Ovary (tissue), 9 donors: ENCODE results near the gene RASGEF1B. TPM values are rescaled to one million over a fixed set of nuclear protein-coding genes. Genes with fewer than 3 reads are reported as not detected.

ENCODE experiments used
- DNase-seq, 5 donors: peaks; one replicate each; pipeline ENCODE4 v3.0.0-alpha.2; 2019 to 2020
- H3K27ac ChIP-seq, 2 donors: fragments of 200-600 bp; one replicate each; pipeline versions ENCODE4 v1.5.1 to v1.8.0; 2019 to 2022
- H3K27me3 ChIP-seq: fragments of 200-600 bp; one replicate; pipeline ENCODE4 v1.8.0; 2022
- H3K36me3 ChIP-seq: fragments of 200-600 bp; sonication (generic); one replicate; pipeline ENCODE4 v1.5.1; 2019
- H3K4me1 ChIP-seq: one replicate; pipeline ENCODE4 v1.8.1; 2013; ENCODE audit warnings: mild to moderate bottlenecking, moderate library complexity; ENCODE audit not compliant: insufficient read depth
- H3K4me3 ChIP-seq: fragments of 200-600 bp; sonication (generic); one replicate; pipeline ENCODE4 v1.5.1; 2017
- H3K9me3 ChIP-seq, 2 donors: fragments of 200-600 bp in 1 of 2; sonication (generic) in 1 of 2; one replicate each; pipeline versions ENCODE4 v1.5.1 to v1.8.1; 2013 to 2019; ENCODE audit warnings: mild to moderate bottlenecking in 1 of 2, moderate library complexity in 1 of 2
- CTCF ChIP-seq, 3 donors: fragments of 450-650 bp in 2 of 3; fragments of 200-600 bp in 1 of 3; IDR thresholded peaks; one replicate each; pipeline versions ENCODE4 v1.5.1 to v1.8.0; 2016 to 2022; ENCODE audit warnings: antibody characterized with exemption in 3 of 3, mild to moderate bottlenecking in 1 of 3
- EP300 ChIP-seq: sonication (generic); formaldehyde crosslinking; IDR thresholded peaks from one replicate; pipeline ENCODE4 v1.6.1; 2017; ENCODE audit warnings: antibody characterized with exemption
- POLR2A ChIP-seq: fragments of 450-650 bp; IDR thresholded peaks from one replicate; pipeline ENCODE4 v1.6.1; 2017; ENCODE audit warnings: antibody characterized with exemption, mild to moderate bottlenecking, moderate library complexity
- WGBS, 3 donors: extraction: QIAGEN DNeasy Blood & Tissue Kit in 1 of 3; methylation state at CpG; one replicate each; pipeline versions ENCODE4 v1.1.5 to v1.1.7; 2013 to 2017; 5-methylcytosine and 5-hydroxymethylcytosine counted together
- intact Hi-C, 4 donors: fragments of 100-400 bp; cut with DNase I; formaldehyde crosslinking; loops; one replicate each; pipeline versions ENCODE4 v1.11.0 to v1.15.1; 2022 to 2023
- polyA plus RNA-seq, 2 donors: library from polyadenylated mRNA; stranded (reverse); fragments of 200-250 nt in 1 of 2; fragments of 350-450 nt in 1 of 2; fragmentation: Illumina TruSeq in 1 of 2; extraction: RNeasy Lipid Tissue Mini Kit (QIAGEN cat#74804) in 1 of 2; gene quantifications; one replicate each; pipeline ENCODE4 v1.2.3, GENCODE V29; 2013 to 2014
- total RNA-seq, 7 donors: library from RNA; depleted of rRNA in 2 of 7; stranded (reverse); fragments of >200 nt in 2 of 7; fragmentation: NEBNext Ultra II Directional in 3 of 7; extraction: Animal tissue kit (Norgen Biotek cat#: 25700) in 3 of 7; gene quantifications; one replicate each; pipeline versions ENCODE4 v1.1.0 to v1.2.4, GENCODE V29; 2016 to 2023
- donor health status: DM: no; HTN: no; CAD: no; lungs with moderate emphysema.
- donor health status: DM: no; HTN: no; CAD: no.
- donor health status: Bipolar disorder and iron deficiency.
- donor health status: DM: yes; HTN: yes; CAD: no.
- donor health status: DM: no; HTN: no; CAD: no.
- donor health status: DM: yes; HTN: yes; CAD: no.

Gene RASGEF1B
- total and polyA plus RNA-seq, 9 donors: 1.1 to 14.4 (median 4.3) TPM

GRCh38 chr4:81442484-81443085 lies 29.1 kb downstream of the RASGEF1B start:
- no peak for TF ChIP-seq EP300
- TF ChIP-seq CTCF (IDR thresholded peaks at IDR 0.05): no peak
- TF ChIP-seq POLR2A: no peak
- no peaks in the 10 kb centered on the region for H3K9me3 ChIP-seq
- H3K27ac ChIP-seq: no peak overlapping the region
- H3K4me3 ChIP-seq: no peak overlapping the region
- H3K4me1 ChIP-seq: no peaks in the 10 kb centered on the region
- intact Hi-C loops: no loop called here
- no peaks in the 10 kb centered on the region for H3K36me3 ChIP-seq
- DNase-seq: no peak
- H3K27me3 ChIP-seq: no peaks in the 10 kb centered on the region
- 32 to 59% (median 35%) methylated on average over 4 of the region's 4 CpGs for WGBS, 3 donors

- H3K4me1 ChIP-seq: no peaks in the 10 kb centered on the region
- H3K27ac ChIP-seq: no peak overlapping the region
- no peak overlapping the region for H3K4me3 ChIP-seq
- no peaks in the 10 kb centered on the region for H3K36me3 ChIP-seq
- no peaks in the 10 kb centered on the region for H3K27me3 ChIP-seq
- 78 to 90% (median 82%) methylated on average over 4 of the region's 4 CpGs for WGBS, 3 donors
- no peaks in the 10 kb centered on the region for H3K9me3 ChIP-seq
- no peak for DNase-seq
- TF ChIP-seq POLR2A: no peak
- TF ChIP-seq EP300: no peak
- no peak for TF ChIP-seq CTCF (IDR thresholded peaks at IDR 0.05)
- intact Hi-C loops: no loop called here
These were observed 30.8 kb downstream of the RASGEF1B start for GRCh38 chr4:81440949-81441348.

GRCh38 chr4:81436941-81437574 lies 34.6 kb downstream of the RASGEF1B start:
- intact Hi-C loops: no loop called here
- H3K9me3 ChIP-seq: no peaks in the 10 kb centered on the region
- DNase-seq: no peak
- TF ChIP-seq CTCF (IDR thresholded peaks at IDR 0.05) (no peak), POLR2A (no peak), EP300 (no peak)
- H3K4me3 ChIP-seq: no peak overlapping the region
- H3K36me3 ChIP-seq: no peaks in the 10 kb centered on the region
- 94 to 97% (median 97%) methylated on average over 2 of the region's 2 CpGs for WGBS, 3 donors
- H3K4me1 ChIP-seq: no peaks in the 10 kb centered on the region
- H3K27ac ChIP-seq: no peak overlapping the region
- no peaks in the 10 kb centered on the region for H3K27me3 ChIP-seq

- Histone ChIP-seq H3K36me3 (no peaks in the 10 kb centered on the region), H3K4me3 (no peak overlapping the region), H3K9me3 (no peaks in the 10 kb centered on the region), H3K27me3 (no peaks in the 10 kb centered on the region), H3K27ac (no peak overlapping the region), H3K4me1 (no peaks in the 10 kb centered on the region)
- no peak for DNase-seq
- no peak for TF ChIP-seq EP300
- TF ChIP-seq CTCF (IDR thresholded peaks at IDR 0.05): no peak
- TF ChIP-seq POLR2A: no peak
- intact Hi-C loops: no loop called here
These were observed 35.6 kb downstream of the RASGEF1B start for GRCh38 chr4:81436096-81436495.
